ENCODE data around the gene CD8B. TPM values are rescaled to one million over a fixed set of nuclear protein-coding genes. Genes with fewer than 3 reads are reported as not detected.

Gene CD8B
- total and polyA plus RNA-seq, 8 donors: 0.68 to 14.0 (median 2.8) TPM; not detected in 2

GRCh38 chr2:86768189-86768949 lies 93.3 kb downstream of the CD8B start:
- WGBS, 5 donors: 79 to 94% (median 89%) methylated on average over 5 of the region's 5 CpGs
- Histone ChIP-seq H3K36me3 (peaks cover 33 to 82% (median 79%) of the 10 kb centered on the region in 4 donors), H3K9me3 (no peaks in the 10 kb centered on the region), H3K4me3 (no peak overlapping the region), H3K4me1 (peaks cover 0 to 7% (median 0%) of the 10 kb centered on the region in 4 donors), H3K27me3 (no peaks in the 10 kb centered on the region), H3K27ac (no peak overlapping the region)
- TF ChIP-seq EP300 (IDR thresholded peaks at IDR 0.05) (no peak), POLR2A (IDR thresholded peaks at IDR 0.05) (no peak), POLR2AphosphoS5 (IDR thresholded peaks at IDR 0.05) (no peak), CTCF (IDR thresholded peaks at IDR 0.05) (no peak)
- DNase-seq: no peak
- intact Hi-C loops (cut with DNase I; ENCODE audit: low total_unique reads): no loop called here

Other genes with a start within 250 kb of the CD8B start
- gene RNF103, start 238.0 kb downstream of the CD8B start, total RNA-seq: 100 to 1,000 TPM in 1 of 5 donors, 10 to 100 TPM in 4; 20.5 to 132 (median 53.8) TPM
- gene RNF103, start 238.0 kb downstream of the CD8B start, polyA plus RNA-seq: 10 to 100 TPM in 1 of 3 donors, 1 to 10 TPM in 2; 7.8 to 14.7 (median 8.5) TPM
- gene RMND5A, start 141.6 kb downstream of the CD8B start, total RNA-seq: 100 to 1,000 TPM in 1 of 5 donors, 10 to 100 TPM in 4; 19.8 to 111 (median 46.9) TPM
- gene RMND5A, start 141.6 kb downstream of the CD8B start, polyA plus RNA-seq: 1 to 10 TPM; 7.3 to 9.5 (median 8.9) TPM
- 10 to 100 TPM in 1 of 5 donors, 1 to 10 TPM in 2, not detected in 2; 1.3 to 24.9 (median 6.2) TPM for gene CD8A, start 71.0 kb downstream of the CD8B start, total RNA-seq
- gene CD8A, start 71.0 kb downstream of the CD8B start, polyA plus RNA-seq: 10 to 100 TPM in 1 of 3 donors, 1 to 10 TPM in 2; 1.2 to 13.1 (median 1.3) TPM
- 1 to 10 TPM in 3 of 5 donors, under 1 TPM in 2; under 0.01 to 8.8 (median 1.3) TPM for gene RGPD1, start 80.2 kb upstream of the CD8B start, total RNA-seq
- gene RGPD1, start 80.2 kb upstream of the CD8B start, polyA plus RNA-seq: under 1 TPM in 2 of 3 donors, not detected in 1; 0.25 to 0.55 TPM
- gene PLGLB1, start 160.0 kb upstream of the CD8B start, total RNA-seq: 10 to 100 TPM in 1 of 5 donors, 1 to 10 TPM in 1, under 1 TPM in 1, not detected in 2; 0.89 to 16.5 (median 6.4) TPM
- gene PLGLB1, start 160.0 kb upstream of the CD8B start, polyA plus RNA-seq: 1 to 10 TPM in 1 of 3 donors, under 1 TPM in 1, not detected in 1; 0.50 to 4.6 TPM

Data from stomach (tissue), 9 donors.